PFSK-1 (cell line): Measurements from ENCODE around the gene LYPLAL1.

ENCODE experiments used
- FOXP2 ChIP-seq: optimal IDR thresholded peaks from 2 replicates; pipeline ENCODE3; 2011; ENCODE audit warnings: borderline replicate concordance, control low read depth, inconsistent platforms; ENCODE audit not compliant: insufficient read depth; ENCODE audit errors: extremely low read length, extremely low read depth
- POLR2AphosphoS5 ChIP-seq: IDR thresholded peaks from 2 replicates; pipeline ENCODE4 v1.6.1; 2012; ENCODE audit warnings: low read depth, mild to moderate bottlenecking, control low read depth, low read length, moderate library complexity
- REST ChIP-seq, 2 experiments: IDR thresholded peaks; 2 replicates each; pipeline versions ENCODE4 v1.6.1 to v1.8.0; 2011 to 2012; ENCODE audit warnings: low read depth in 2 of 2, low read length in 2 of 2, control low read depth in 1 of 2, inconsistent platforms in 1 of 2, mild to moderate bottlenecking in 1 of 2, moderate library complexity in 1 of 2; ENCODE audit not compliant: insufficient read depth in 1 of 2
- SIN3A ChIP-seq: IDR thresholded peaks from 2 replicates; pipeline ENCODE4 v1.6.1; 2012; ENCODE audit warnings: mild to moderate bottlenecking, low read length, moderate library complexity, borderline replicate concordance; ENCODE audit not compliant: insufficient read depth
- TAF1 ChIP-seq: IDR thresholded peaks from 2 replicates; pipeline ENCODE4 v1.6.1; 2012; ENCODE audit warnings: low read length, control low read depth, borderline replicate concordance; ENCODE audit not compliant: insufficient read depth

GRCh38 chr1:219171192-219171935, 2.3 kb upstream of the LYPLAL1 start:
- no peak for TF ChIP-seq POLR2AphosphoS5
- TF ChIP-seq TAF1 = no peak
- no peak for TF ChIP-seq REST (IDR thresholded peaks at IDR 0.05; ENCODE audit: insufficient read depth in 1 of 2, low read depth in 2 of 2, low read length in 2 of 2)
- no peak for TF ChIP-seq SIN3A
- no peak for TF ChIP-seq FOXP2
